ENCODE data around the gene KIAA0513. TPM values are rescaled to one million over a fixed set of nuclear protein-coding genes. Genes with fewer than 3 reads are reported as not detected.

The KIAA0513 gene
- total and polyA plus RNA-seq, 2 of the 13 experiments (the other 11 are each of a cell fraction or from before 2014, with no cell fraction given), result 1.8 TPM

GRCh38 chr16:85141491-85142128 is 114.0 kb downstream of the KIAA0513 start (continued):
- peak; percentile 77; the same call in 1 of the 2 replicates for TF ChIP-seq ZBTB10 (CRISPR knock-in tag; IDR thresholded peaks at IDR 0.05; ENCODE audit: borderline replicate concordance)
- no peak for TF ChIP-seq SP1 (IDR thresholded peaks at IDR 0.05)
- no peak for TF ChIP-seq SP1 (CRISPR knock-in tag; IDR thresholded peaks at IDR 0.05)
- 0 out of 2 replicates have a peak, but pooled peaks have one; percentile 21 for TF ChIP-seq ZNF256 (CRISPR knock-in tag; conservative IDR thresholded peaks at IDR 0.05)
- no peak for TF ChIP-seq ZNF577 (CRISPR knock-in tag; IDR thresholded peaks at IDR 0.05; ENCODE audit: borderline replicate concordance, low read depth)
- TF ChIP-seq KAT7 (CRISPR knock-in tag; IDR thresholded peaks at IDR 0.05; ENCODE audit: borderline replicate concordance), result no peak
- TF ChIP-seq RBM22 (optimal IDR thresholded peaks at IDR 0.05; ENCODE audit: low read length), result no peak
- TF ChIP-seq TRAFD1 (CRISPR knock-in tag; IDR thresholded peaks at IDR 0.05; ENCODE audit: borderline replicate concordance), result no peak
- no peak for TF ChIP-seq ZNF550 (CRISPR knock-in tag; IDR thresholded peaks at IDR 0.05; ENCODE audit: borderline replicate concordance)
- TF ChIP-seq, protein P1, sequence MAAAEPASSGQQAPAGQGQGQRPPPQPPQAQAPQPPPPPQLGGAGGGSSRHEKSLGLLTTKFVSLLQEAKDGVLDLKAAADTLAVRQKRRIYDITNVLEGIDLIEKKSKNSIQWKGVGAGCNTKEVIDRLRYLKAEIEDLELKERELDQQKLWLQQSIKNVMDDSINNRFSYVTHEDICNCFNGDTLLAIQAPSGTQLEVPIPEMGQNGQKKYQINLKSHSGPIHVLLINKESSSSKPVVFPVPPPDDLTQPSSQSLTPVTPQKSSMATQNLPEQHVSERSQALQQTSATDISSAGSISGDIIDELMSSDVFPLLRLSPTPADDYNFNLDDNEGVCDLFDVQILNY (CRISPR knock-in tag; conservative IDR thresholded peaks at IDR 0.05), result no peak
- TF ChIP-seq RXRB (CRISPR knock-in tag; IDR thresholded peaks at IDR 0.05; ENCODE audit: borderline replicate concordance), result 0 out of 2 replicates have a peak, but pooled peaks have one; percentile 3
- no peak for TF ChIP-seq NR2F6 (IDR thresholded peaks at IDR 0.05)
- TF ChIP-seq NR2F6 (CRISPR knock-in tag; IDR thresholded peaks at IDR 0.05), result no peak
- TF ChIP-seq ZKSCAN1 (IDR thresholded peaks at IDR 0.05; ENCODE audit: low read length), result no peak
- TF ChIP-seq ZNF547 (CRISPR knock-in tag; IDR thresholded peaks at IDR 0.05), result 0 out of 2 replicates have a peak, but pooled peaks have one; percentile 32
- TF ChIP-seq, protein P2, sequence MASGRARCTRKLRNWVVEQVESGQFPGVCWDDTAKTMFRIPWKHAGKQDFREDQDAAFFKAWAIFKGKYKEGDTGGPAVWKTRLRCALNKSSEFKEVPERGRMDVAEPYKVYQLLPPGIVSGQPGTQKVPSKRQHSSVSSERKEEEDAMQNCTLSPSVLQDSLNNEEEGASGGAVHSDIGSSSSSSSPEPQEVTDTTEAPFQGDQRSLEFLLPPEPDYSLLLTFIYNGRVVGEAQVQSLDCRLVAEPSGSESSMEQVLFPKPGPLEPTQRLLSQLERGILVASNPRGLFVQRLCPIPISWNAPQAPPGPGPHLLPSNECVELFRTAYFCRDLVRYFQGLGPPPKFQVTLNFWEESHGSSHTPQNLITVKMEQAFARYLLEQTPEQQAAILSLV (CRISPR knock-in tag; IDR thresholded peaks at IDR 0.05; ENCODE audit: borderline replicate concordance), result peak; percentile 58; the same call in 1 of the 2 replicates
- 0 out of 2 replicates have a peak, but pooled peaks have one; percentile 16 for TF ChIP-seq KDM3A (CRISPR knock-in tag; IDR thresholded peaks at IDR 0.05; ENCODE audit: low read depth)
- no peak for TF ChIP-seq DNMT3B (CRISPR knock-in tag; conservative IDR thresholded peaks at IDR 0.05)
- peak; percentile 53; the same call in 1 of the 2 replicates for TF ChIP-seq ZNF556 (CRISPR knock-in tag; IDR thresholded peaks at IDR 0.05; ENCODE audit: borderline replicate concordance)
- no peak for TF ChIP-seq ZNF414 (CRISPR knock-in tag; IDR thresholded peaks at IDR 0.05)
- TF ChIP-seq MYC (CRISPR knock-in tag; IDR thresholded peaks at IDR 0.05; ENCODE audit: borderline replicate concordance), result no peak
- TF ChIP-seq ISL2 (CRISPR knock-in tag; IDR thresholded peaks at IDR 0.05), result no peak

All from HepG2 (cell line).